Spleen (tissue), 7 donors: ENCODE results near the gene ARHGAP19.

Experiments used
- CTCF ChIP-seq, 11 experiments: fragments of 200-600 bp in 7 of 11; fragments of 450-650 bp in 4 of 11; sonication (generic) in 4 of 11; IDR thresholded peaks in 8 of 11; conservative IDR thresholded peaks in 3 of 11; 1 replicate in 7 of 11; 2 replicates in 4 of 11; pipeline versions ENCODE4 v1.4.0 to v1.8.0; 2016 to 2021; ENCODE audit warnings: antibody characterized with exemption in 11 of 11, inconsistent platforms in 4 of 11, mild to moderate bottlenecking in 1 of 11
- POLR2A ChIP-seq, 3 donors: fragments of 450-650 bp; IDR thresholded peaks; one replicate each; pipeline ENCODE4 v1.5.1; 2017; ENCODE audit warnings: antibody characterized with exemption in 3 of 3, mild to moderate bottlenecking in 1 of 3
- POLR2AphosphoS5 ChIP-seq, 3 donors: sonication (generic); formaldehyde crosslinking; IDR thresholded peaks; one replicate each; pipeline ENCODE4 v1.5.1; 2017; ENCODE audit warnings: antibody characterized with exemption in 3 of 3
- donor health status: DM: no; HTN: no; CAD: no; lungs with moderate emphysema.
- donor health status: DM: no; HTN: no; CAD: no.
- donor health status: DM: no; HTN: no; CAD: no.

- no peak for TF ChIP-seq CTCF (IDR thresholded peaks at IDR 0.05 in 8 of 11, conservative IDR thresholded peaks at IDR 0.05 in 3 of 11)
- TF ChIP-seq POLR2AphosphoS5 (IDR thresholded peaks at IDR 0.05), result no peak
- TF ChIP-seq POLR2A (IDR thresholded peaks at IDR 0.05), result no peak
These were observed 118.1 kb downstream of the ARHGAP19 start for GRCh38 chr10:97174276-97174775.
